ENCODE measurements around the gene QSOX1.

GRCh38 chr1:180183426-180183825, 28.8 kb downstream of the QSOX1 start:
- TF ChIP-seq GATA2 (IDR thresholded peaks at IDR 0.05; ENCODE audit: low read depth, low read length) (no peak), GATA3 (IDR thresholded peaks at IDR 0.05; ENCODE audit: low read depth, low read length) (no peak)

All from SH-SY5Y (cell line).